ENCODE data around the gene FGF4.
A peak's percentile ranks its signal among the peaks of the same experiment; 100 is the strongest.

Gene FGF4

GRCh38 chr11:69819541-69820070 lies 44.5 kb upstream of the FGF4 start:
- H3K4me3 ChIP-seq (ENCODE audit: low read length): no peak overlapping the region
- no peak for DNase-seq (ENCODE audit: low read depth)
- TF ChIP-seq CTCF (IDR thresholded peaks at IDR 0.05; ENCODE audit: insufficient read depth, low read depth, low read length, missing control alignments): no peak

- H3K4me3 ChIP-seq (ENCODE audit: low read length): no peak within 1 kb of the TSS
- TF ChIP-seq CTCF (IDR thresholded peaks at IDR 0.05; ENCODE audit: insufficient read depth, low read depth, low read length, missing control alignments): no peak
- no peak for DNase-seq (ENCODE audit: low read depth)
Measured at GRCh38 chr11:69818603-69819441, 43.7 kb upstream of the FGF4 start, which contains the start of gene FGF3. TSS of gene FGF3 (minus strand) at chr11:69819416. CDS start at chr11:69818933, 483 bp downstream.

GRCh38 chr11:69818231-69818602 lies 43.1 kb upstream of the FGF4 start:
- DNase-seq (ENCODE audit: low read depth): no peak
- H3K4me3 ChIP-seq (ENCODE audit: low read length): no peak overlapping the region
- no peak for TF ChIP-seq CTCF (IDR thresholded peaks at IDR 0.05; ENCODE audit: insufficient read depth, low read depth, low read length, missing control alignments)

DNA sequence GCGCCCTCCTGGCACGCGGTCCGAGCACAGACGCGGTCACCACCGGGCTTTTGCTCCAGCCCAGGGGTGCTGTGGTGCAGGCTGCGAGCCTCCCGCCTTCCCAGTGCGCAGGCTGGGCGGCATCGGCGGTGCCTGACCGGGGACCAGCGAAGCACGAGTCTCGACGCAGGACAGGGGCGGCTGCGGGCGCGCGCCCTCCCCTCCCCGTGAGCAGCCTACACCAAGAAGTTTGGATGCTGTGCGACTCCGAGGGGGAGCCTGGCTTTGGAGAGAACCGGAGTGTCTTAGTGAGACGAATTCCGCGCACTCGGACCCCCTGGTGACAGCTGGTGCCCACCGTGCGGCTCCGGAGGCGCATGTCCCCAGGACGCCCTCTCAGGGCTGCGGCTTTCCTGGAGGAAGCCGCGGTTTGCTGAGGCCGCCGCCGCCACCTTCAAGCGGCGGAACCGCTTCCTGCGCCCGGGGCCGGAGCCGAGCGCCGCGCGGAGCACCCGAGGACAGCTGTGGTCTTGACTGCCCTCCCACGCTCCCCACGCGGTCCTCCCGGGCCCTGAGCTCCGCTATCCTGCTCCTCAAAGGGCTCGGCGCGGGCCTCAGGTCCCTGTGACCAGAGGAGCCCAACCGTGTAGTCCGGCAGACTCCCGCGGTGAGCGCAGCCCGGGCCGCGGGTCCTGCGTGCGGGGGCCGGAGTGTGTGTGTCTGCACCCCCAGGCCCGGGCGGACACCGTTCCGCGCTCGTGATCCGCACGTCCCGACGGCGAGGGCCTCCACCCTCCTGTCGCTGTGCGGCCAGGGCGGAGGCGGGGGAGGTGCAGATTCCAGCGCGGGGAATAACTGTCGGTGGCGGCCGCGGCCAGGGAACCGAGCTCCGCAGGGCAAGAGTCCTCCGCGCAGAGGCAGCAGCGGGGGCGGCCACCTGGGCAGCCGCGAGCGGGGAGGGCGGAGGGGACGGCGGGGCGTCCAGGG lies 42.4 kb upstream of the FGF4 start:
- DNase-seq (ENCODE audit: low read depth): peak; percentile 12
- TF ChIP-seq CTCF (IDR thresholded peaks at IDR 0.05; ENCODE audit: insufficient read depth, low read depth, low read length, missing control alignments): no peak
- no peak overlapping the region for H3K4me3 ChIP-seq (ENCODE audit: low read length)

DNA sequence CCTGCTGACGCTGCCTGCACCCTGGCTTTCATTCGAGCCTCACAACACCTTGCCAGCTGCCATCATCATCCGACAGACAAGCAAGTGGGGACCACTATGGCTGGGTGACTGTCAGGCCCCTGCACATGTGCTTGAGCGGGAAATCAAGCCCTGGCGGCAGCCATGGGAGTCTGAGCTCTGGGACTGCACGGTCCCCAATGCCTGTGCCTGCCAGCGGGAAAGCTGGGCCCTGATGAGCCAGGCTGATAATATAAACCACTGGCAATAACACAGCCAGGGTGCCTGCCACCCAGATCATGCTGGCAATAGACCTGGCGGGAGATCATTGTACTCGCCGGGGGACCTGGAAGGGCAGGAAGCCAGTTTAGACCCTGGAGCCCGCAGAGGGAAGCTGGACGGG lies 41.5 kb upstream of the FGF4 start:
- no peak for TF ChIP-seq CTCF (IDR thresholded peaks at IDR 0.05; ENCODE audit: insufficient read depth, low read depth, low read length, missing control alignments)
- no peak overlapping the region for H3K4me3 ChIP-seq (ENCODE audit: low read length)
- DNase-seq (ENCODE audit: low read depth): no peak

- no peak for DNase-seq (ENCODE audit: low read depth)
- TF ChIP-seq CTCF (IDR thresholded peaks at IDR 0.05; ENCODE audit: insufficient read depth, low read depth, low read length, missing control alignments): no peak
- H3K4me3 ChIP-seq (ENCODE audit: low read length): no peak overlapping the region
Measured at GRCh38 chr11:69815973-69816372, 40.8 kb upstream of the FGF4 start.

All from epithelial cell of esophagus (primary cell).